Measurements from ENCODE around the gene JOSD2. TPM values are rescaled to one million over a fixed set of nuclear protein-coding genes. Genes with fewer than 3 reads are reported as not detected.
A peak's percentile ranks its signal among the peaks of the same experiment; 100 is the strongest.

JOSD2 gene
- total RNA-seq, 1 donor from 2014 or later, result 34.7 TPM

- H3K9me3 ChIP-seq, result no peaks in the 10 kb centered on the region
- no peaks in the 10 kb centered on the region for H3K36me3 ChIP-seq
- ATAC-seq, result no peak
- peaks cover 6% of the 10 kb centered on the region for H3K4me1 ChIP-seq
- DNase-seq, result no peak
- no peak overlapping the region for H3K4me3 ChIP-seq
- no peak overlapping the region for H3K27ac ChIP-seq
- TF ChIP-seq CTCF (IDR thresholded peaks at IDR 0.05), result no peak
- intact Hi-C loops (cut with DNase I), result no loop called here
- peaks cover 49% of the 10 kb centered on the region for H3K27me3 ChIP-seq
These were observed 41.5 kb upstream of the JOSD2 start for GRCh38 chr19:50552540-50552939.

GRCh38 chr19:50551715-50552187, 40.8 kb upstream of the JOSD2 start:
- no peak for DNase-seq
- H3K36me3 ChIP-seq, result no peaks in the 10 kb centered on the region
- H3K27ac ChIP-seq, result no peak overlapping the region
- no peaks in the 10 kb centered on the region for H3K9me3 ChIP-seq
- H3K4me3 ChIP-seq, result no peak overlapping the region
- peaks cover 5% of the 10 kb centered on the region for H3K4me1 ChIP-seq
- peaks cover 41% of the 10 kb centered on the region for H3K27me3 ChIP-seq
- intact Hi-C loops (cut with DNase I), result no loop called here
- TF ChIP-seq CTCF (IDR thresholded peaks at IDR 0.05), result no peak
- ATAC-seq, result no peak

DNA sequence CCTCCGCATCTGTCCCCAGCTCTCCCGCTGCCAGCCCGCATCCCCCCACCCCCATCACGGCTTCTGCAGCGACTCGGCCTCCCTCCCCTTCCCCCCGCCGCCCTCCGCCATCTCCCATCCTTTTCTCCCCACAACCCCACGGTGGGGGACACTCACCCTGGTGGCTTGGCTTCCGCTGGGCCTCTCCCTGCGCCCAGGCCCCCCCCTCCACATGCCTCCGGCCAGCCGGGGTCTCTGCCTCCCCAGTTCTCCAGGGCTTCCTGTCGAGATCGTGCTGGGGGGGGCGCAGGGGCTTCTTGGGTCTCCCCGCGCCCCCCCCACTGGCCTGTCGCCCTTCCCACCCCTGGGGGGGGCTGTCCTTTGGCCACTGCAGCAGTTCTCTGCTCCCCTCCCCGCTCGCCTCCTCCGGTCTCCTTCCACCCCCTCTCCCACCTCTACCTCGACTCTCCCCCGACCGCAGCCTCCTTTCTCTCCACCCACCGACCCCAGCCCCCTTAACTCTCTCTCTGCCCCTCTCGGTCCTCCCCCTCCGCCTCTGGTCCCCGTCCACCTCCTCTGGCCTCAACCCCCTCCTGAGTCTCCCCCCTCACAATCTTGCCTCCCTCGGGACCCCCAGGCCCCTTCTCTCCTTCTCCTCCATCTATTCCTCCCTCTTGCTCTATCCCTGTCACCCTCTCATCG, 40.2 kb upstream of the JOSD2 start:
- ATAC-seq (no peak), DNase-seq (no peak)
- no peaks in the 10 kb centered on the region for H3K36me3 ChIP-seq
- no peak overlapping the region for H3K27ac ChIP-seq
- TF ChIP-seq CTCF (IDR thresholded peaks at IDR 0.05), result no peak
- H3K27me3 ChIP-seq, result peaks cover 36% of the 10 kb centered on the region
- intact Hi-C loops (cut with DNase I), result no loop called here
- H3K4me3 ChIP-seq, result peak overlapping the region; percentile 16
- no peaks in the 10 kb centered on the region for H3K9me3 ChIP-seq
- no peaks in the 10 kb centered on the region for H3K4me1 ChIP-seq

DNA sequence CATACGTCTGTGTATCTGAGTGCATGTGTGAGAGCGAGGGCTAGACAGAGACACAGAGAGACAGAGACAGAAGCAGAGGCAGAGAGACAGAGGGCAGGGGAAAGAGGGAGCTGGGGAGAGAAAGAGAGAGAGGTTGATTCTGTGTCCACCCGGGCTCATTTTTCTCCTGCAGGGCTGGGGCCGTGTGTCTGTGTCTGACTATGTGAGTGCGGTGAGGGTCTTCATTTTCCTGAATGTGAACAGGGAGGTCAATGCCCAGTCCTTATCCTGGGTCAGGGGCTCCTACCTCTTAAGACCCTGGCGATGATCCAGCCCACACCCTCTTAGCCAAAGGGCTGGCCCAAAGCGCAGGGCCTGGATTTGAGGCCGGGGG, 39.6 kb upstream of the JOSD2 start:
- H3K27ac ChIP-seq, result no peak overlapping the region
- H3K4me3 ChIP-seq, result peak overlapping the region; percentile 16
- peaks cover 32% of the 10 kb centered on the region for H3K27me3 ChIP-seq
- DNase-seq, result no peak
- intact Hi-C loops (cut with DNase I), result no loop called here
- no peaks in the 10 kb centered on the region for H3K4me1 ChIP-seq
- no peaks in the 10 kb centered on the region for H3K36me3 ChIP-seq
- H3K9me3 ChIP-seq, result no peaks in the 10 kb centered on the region
- TF ChIP-seq CTCF (IDR thresholded peaks at IDR 0.05), result no peak
- ATAC-seq, result no peak

DNA sequence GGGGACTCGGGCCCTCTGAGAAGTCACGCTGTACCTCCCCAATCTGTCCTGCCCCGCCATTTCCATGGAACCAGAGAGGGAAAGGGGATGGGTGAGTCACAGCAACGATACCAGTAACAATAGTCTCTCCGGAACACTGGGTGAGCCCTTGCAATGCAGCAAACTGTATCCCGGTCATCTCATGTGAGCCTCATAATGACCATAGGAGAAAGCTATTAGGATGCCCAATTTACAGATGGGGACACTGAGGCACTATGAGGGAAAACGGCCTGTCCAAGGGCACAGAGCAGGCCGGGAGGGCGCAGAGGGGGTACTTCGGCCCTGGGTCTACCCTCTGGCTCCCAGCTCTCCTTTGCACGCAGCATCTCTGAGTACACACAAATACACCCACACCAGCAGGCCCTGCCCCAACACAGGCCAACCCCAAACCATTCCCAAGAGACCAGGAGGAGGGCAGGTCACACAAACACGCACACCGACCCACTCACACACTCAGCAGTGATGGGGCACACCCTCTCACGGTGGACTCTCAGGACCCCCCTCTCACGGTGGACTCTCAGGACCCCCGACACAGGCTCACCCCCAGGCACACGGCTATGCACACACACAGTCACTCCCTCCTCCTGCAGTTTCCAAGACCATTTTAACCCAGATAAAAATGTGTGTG, 39.1 kb upstream of the JOSD2 start:
- peak overlapping the region; percentile 16 for H3K4me3 ChIP-seq
- no peaks in the 10 kb centered on the region for H3K4me1 ChIP-seq
- no peak overlapping the region for H3K27ac ChIP-seq
- no peaks in the 10 kb centered on the region for H3K36me3 ChIP-seq
- no peak for TF ChIP-seq CTCF (IDR thresholded peaks at IDR 0.05)
- no peaks in the 10 kb centered on the region for H3K9me3 ChIP-seq
- DNase-seq (no peak), ATAC-seq (no peak)
- peaks cover 28% of the 10 kb centered on the region for H3K27me3 ChIP-seq
- intact Hi-C loops (cut with DNase I), result no loop called here
